ENCODE measurements around the gene NALCN.

DNA sequence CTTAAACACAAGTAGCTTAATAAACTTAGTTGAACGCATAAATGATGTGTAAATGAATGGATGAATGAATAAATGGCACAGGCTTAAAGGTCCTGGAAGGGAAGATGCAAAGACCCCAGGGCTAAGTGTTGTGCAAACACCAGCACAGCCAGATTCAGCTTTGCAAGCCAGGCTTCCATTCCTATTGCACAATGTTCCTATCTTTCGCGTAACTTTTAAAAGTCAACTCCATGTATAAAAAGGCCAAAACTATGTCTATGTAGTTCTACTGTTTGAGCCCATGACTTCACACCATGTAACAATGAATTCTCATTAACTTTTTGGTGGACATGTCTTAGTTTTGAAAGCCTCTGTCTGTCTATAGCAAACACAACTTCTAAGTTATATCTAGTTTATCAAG, 226.0 kb downstream of the NALCN start:
- TF ChIP-seq, protein P1, sequence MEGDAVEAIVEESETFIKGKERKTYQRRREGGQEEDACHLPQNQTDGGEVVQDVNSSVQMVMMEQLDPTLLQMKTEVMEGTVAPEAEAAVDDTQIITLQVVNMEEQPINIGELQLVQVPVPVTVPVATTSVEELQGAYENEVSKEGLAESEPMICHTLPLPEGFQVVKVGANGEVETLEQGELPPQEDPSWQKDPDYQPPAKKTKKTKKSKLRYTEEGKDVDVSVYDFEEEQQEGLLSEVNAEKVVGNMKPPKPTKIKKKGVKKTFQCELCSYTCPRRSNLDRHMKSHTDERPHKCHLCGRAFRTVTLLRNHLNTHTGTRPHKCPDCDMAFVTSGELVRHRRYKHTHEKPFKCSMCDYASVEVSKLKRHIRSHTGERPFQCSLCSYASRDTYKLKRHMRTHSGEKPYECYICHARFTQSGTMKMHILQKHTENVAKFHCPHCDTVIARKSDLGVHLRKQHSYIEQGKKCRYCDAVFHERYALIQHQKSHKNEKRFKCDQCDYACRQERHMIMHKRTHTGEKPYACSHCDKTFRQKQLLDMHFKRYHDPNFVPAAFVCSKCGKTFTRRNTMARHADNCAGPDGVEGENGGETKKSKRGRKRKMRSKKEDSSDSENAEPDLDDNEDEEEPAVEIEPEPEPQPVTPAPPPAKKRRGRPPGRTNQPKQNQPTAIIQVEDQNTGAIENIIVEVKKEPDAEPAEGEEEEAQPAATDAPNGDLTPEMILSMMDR (conservative IDR thresholded peaks at IDR 0.05 in 1 of 2, IDR thresholded peaks at IDR 0.05 in 1 of 2; ENCODE audit: extremely low read depth in 1 of 2, insufficient read depth in 1 of 2, low read depth in 1 of 2, low read length in 2 of 2): no peak
- no peak for TF ChIP-seq EZH2 (IDR thresholded peaks at IDR 0.05; ENCODE audit: borderline replicate concordance, low read length)

Data from mammary epithelial cell (primary cell).